ENCODE measurements around the gene ELMO3. TPM values are rescaled to one million over a fixed set of nuclear protein-coding genes. Genes with fewer than 3 reads are reported as not detected.
A peak's percentile ranks its signal among the peaks of the same experiment; 100 is the strongest.

ELMO3 gene
- total and polyA plus RNA-seq, 2 of the 13 experiments (the other 11 are each of a cell fraction or from before 2014, with no cell fraction given), result 2.6 to 4.0 TPM

GRCh38 chr16:67173808-67174705 is 24.9 kb upstream of the ELMO3 start (continued):
- TF ChIP-seq USF2 (IDR thresholded peaks at IDR 0.05; ENCODE audit: low read depth, low read length), result no peak
- no peak for TF ChIP-seq USF2 (CRISPR knock-in tag; IDR thresholded peaks at IDR 0.05; ENCODE audit: borderline replicate concordance)

- H4K20me1 ChIP-seq (ENCODE audit: insufficient read depth, low read length), result no peaks in the 10 kb centered on the region; the same call in 1 of the 2 replicates
- peak overlapping the region in 1 of 3 experiments; percentile 75; a peak in 2 of 6 replicates for H3K4me3 ChIP-seq (replicated peaks in 1 of 3; ENCODE audit: insufficient read depth in 1 of 3, low read depth in 2 of 3, low read length in 3 of 3)
- no peaks in the 10 kb centered on the region; a peak in 1 of 5 replicates for H3K36me3 ChIP-seq (replicated peaks in 1 of 2; ENCODE audit: control insufficient read depth in 1 of 2, insufficient read depth in 2 of 2, low read length in 2 of 2)
- ChIA-PET POLR2A (interaction anchor here (0.7 to 2.7 kb wide), 5 partner anchors 10 to 73 kb away, joined by 3 to 18 read pairs (median 3); partner anchors contain the start of genes B3GNT9, FHOD1 and MATCAP1), CTCF (ENCODE audit: low intra/inter-chr PET ratio, low total read pairs) (interaction anchor here (1.5 kb wide), 1 partner anchor 11 kb away, joined by 5 read pairs; no protein-coding TSS in a partner anchor)
- no peak for ATAC-seq
- 93% methylated on average over 30 of the region's 31 CpGs for WGBS (ENCODE audit: low lambda C conversion rate)
- H3K9ac ChIP-seq (ENCODE audit: insufficient read depth, low read depth, low read length), result 0 out of 2 replicates have a peak overlapping the region, but pooled peaks have one; percentile 34
- H3K27ac ChIP-seq (ENCODE audit: extremely low read length, insufficient read depth, low read length), result no peak overlapping the region
- no peak for DNase-seq (ENCODE audit: low spot score)
- H3K27me3 ChIP-seq (ENCODE audit: control insufficient read depth in 1 of 2, insufficient read depth in 2 of 2, low read length in 2 of 2), result no peaks in the 10 kb centered on the region; a peak in 1 of 5 replicates
- H3K4me2 ChIP-seq (ENCODE audit: low read depth, low read length), result peak overlapping the region; percentile 99
- peaks cover 60% of the 10 kb centered on the region for H3K4me1 ChIP-seq (ENCODE audit: insufficient read depth, low read length)
- intact Hi-C loops (cut with micrococcal nuclease; ENCODE audit: unreplicated experiment) (no loop called here), in situ Hi-C loops (cut with HindIII; ENCODE audit: extremely low pct_ligation_motif_present, low pct_unique_long_range_greater_than_20kb) (no loop called here)
- no peak overlapping the region for H2AFZ ChIP-seq (ENCODE audit: low read length)
- H3K9me3 ChIP-seq (ENCODE audit: low read length), result no peaks in the 10 kb centered on the region
- H3K79me2 ChIP-seq (ENCODE audit: insufficient read depth, low read length), result no peaks in the 10 kb centered on the region
- no peak for FAIRE-seq
- BruUV-seq (replicated peaks), result no TSS peak
- TF ChIP-seq MBD4 (IDR thresholded peaks at IDR 0.05; ENCODE audit: borderline replicate concordance, low read length) (no peak), ZNF335 (CRISPR knock-in tag; IDR thresholded peaks at IDR 0.05) (no peak), KAT7 (CRISPR knock-in tag; IDR thresholded peaks at IDR 0.05; ENCODE audit: borderline replicate concordance) (no peak), ATM (IDR thresholded peaks at IDR 0.05; ENCODE audit: borderline replicate concordance) (no peak), PLSCR1 (CRISPR knock-in tag; IDR thresholded peaks at IDR 0.05; ENCODE audit: borderline replicate concordance) (no peak), ZNF639 (CRISPR knock-in tag; conservative IDR thresholded peaks at IDR 0.05) (no peak), ZNF790 (CRISPR knock-in tag; IDR thresholded peaks at IDR 0.05; ENCODE audit: borderline replicate concordance) (0 out of 2 replicates have a peak, but pooled peaks have one; percentile 44), BATF2 (CRISPR knock-in tag; IDR thresholded peaks at IDR 0.05) (no peak), ZBTB10 (CRISPR knock-in tag; IDR thresholded peaks at IDR 0.05; ENCODE audit: borderline replicate concordance) (no peak), MAX (IDR thresholded peaks at IDR 0.05) (no peak)
Measured at GRCh38 chr16:67174706-67175231, 24.2 kb upstream of the ELMO3 start.

Measured in HepG2 (cell line).